HCT116 (cell line): ENCODE results near the gene KAZN. TPM values are rescaled to one million over a fixed set of nuclear protein-coding genes. Genes with fewer than 3 reads are reported as not detected.

ENCODE experiments used
- ATAC-seq: fragments of 200-7000 bp; cut with Tn5 transposase; 2 replicates; pipeline ENCODE4 v1.9.1; 2020; ENCODE audit warnings: mild to moderate bottlenecking, moderate library complexity
- BruUV-seq: library from RNA; stranded (reverse); fragments of 400-500 nt; replicated peaks from 2 replicates; lab custom pipeline; 2021; lab: Mats Ljungman, UMichigan
- CTCF ChIA-PET: fragments of 300-600 bp; sonication (Branson Sonifier 250); formaldehyde crosslinking; loops from one replicate; lab custom pipeline; 2021; ENCODE audit warnings: antibody characterized with exemption; lab: Charles Lee
- POLR2A ChIA-PET: fragments of 300-600, 350-600 bp; sonication (Branson Sonifier 250); formaldehyde crosslinking; loops from one replicate; lab custom pipeline; 2021; ENCODE audit warnings: antibody characterized with exemption; lab: Charles Lee
- RAD21 ChIA-PET, 2 experiments: fragments of 300-600 bp; sonication (Branson Sonifier 250); formaldehyde crosslinking; loops; one replicate each; lab custom pipeline; 2023; ENCODE audit warnings: low total read pairs in 2 of 2; ENCODE audit not compliant: uncharacterized antibody in 2 of 2, unreplicated experiment in 2 of 2, low non-redundant PET in 1 of 2; lab: Charles Lee
- DNase-seq: peaks from one replicate; pipeline ENCODE4 v3.0.0-alpha.2; 2010; ENCODE audit warnings: low read depth, low spot score
- H2AFZ ChIP-seq: fragments of 200-600 bp; shearing (Covaris generic), sonication (generic); 2 replicates; pipeline ENCODE4 v1.6.1; 2017; ENCODE audit warnings: low read depth, mixed run types, mixed read lengths, antibody characterized with exemption, low read length; ENCODE audit not compliant: poor library complexity, severe bottlenecking
- H3K27ac ChIP-seq: 2 replicates; pipeline ENCODE4 v1.5.1; 2012; ENCODE audit warnings: low read depth, low read length
- H3K27me3 ChIP-seq: fragments of 200-600 bp; sonication (generic); 2 replicates; pipeline ENCODE4 v1.6.1; 2016; ENCODE audit warnings: mixed run types, low read length, mixed read lengths; ENCODE audit not compliant: insufficient read depth
- H3K36me3 ChIP-seq, 2 experiments: fragments of 200-500 bp in 1 of 2; fragments of 200-600 bp in 1 of 2; sonication (Bioruptor generic) in 1 of 2; sonication (generic) in 1 of 2; 2 replicates each; pipeline versions ENCODE4 v1.5.1 to v1.6.1; 2014 to 2016; ENCODE audit warnings: low read length in 2 of 2, inconsistent platforms in 1 of 2, mixed read lengths in 1 of 2, mixed run types in 1 of 2; ENCODE audit not compliant: insufficient read depth in 2 of 2, control insufficient read depth in 1 of 2
- H3K4me1 ChIP-seq, 2 experiments: fragments of 200-600 bp in 1 of 2; sonication (generic) in 1 of 2; 2 replicates each; pipeline versions ENCODE4 v1.5.1 to v1.6.1; 2012 to 2017; ENCODE audit warnings: low read length in 2 of 2, inconsistent platforms in 1 of 2, mild to moderate bottlenecking in 1 of 2, mixed read lengths in 1 of 2, mixed run types in 1 of 2, moderate library complexity in 1 of 2; ENCODE audit not compliant: insufficient read depth in 2 of 2, control insufficient read depth in 1 of 2
- H3K4me2 ChIP-seq: fragments of 200-600 bp; sonication (generic); 2 replicates; pipeline ENCODE4 v1.6.1; 2017; ENCODE audit warnings: mixed run types, low read length, mixed read lengths
- H3K4me3 ChIP-seq, 2 experiments: fragments of 200-600 bp in 1 of 2; sonication (generic) in 1 of 2; replicated peaks in 1 of 2; 2 replicates each; pipeline ENCODE4 v1.5.1; 2011 to 2016; ENCODE audit warnings: low read length in 2 of 2, control low read depth in 1 of 2, low read depth in 1 of 2, mild to moderate bottlenecking in 1 of 2, mixed read lengths in 1 of 2, mixed run types in 1 of 2
- H3K79me2 ChIP-seq: fragments of 200-600 bp; sonication (generic); 2 replicates; pipeline ENCODE4 v1.6.1; 2017; ENCODE audit warnings: mild to moderate bottlenecking, mixed run types, low read length, moderate library complexity, mixed read lengths; ENCODE audit not compliant: insufficient read depth
- H3K9ac ChIP-seq: fragments of 200-600 bp; sonication (generic); 2 replicates; pipeline ENCODE4 v1.6.1; 2016; ENCODE audit warnings: low read length, mixed read lengths
- H3K9me2 ChIP-seq: fragments of 200-600 bp; sonication (generic), shearing (Covaris generic); 2 replicates; pipeline ENCODE4 v1.6.1; 2017; ENCODE audit warnings: mixed run types, mild to moderate bottlenecking, moderate library complexity; ENCODE audit not compliant: insufficient read depth
- H3K9me3 ChIP-seq, 2 experiments: fragments of 200-500 bp in 1 of 2; fragments of 200-600 bp in 1 of 2; sonication (Bioruptor generic) in 1 of 2; sonication (generic) in 1 of 2; 2 replicates each; pipeline ENCODE4 v1.6.1; 2014 to 2017; ENCODE audit warnings: low read length in 2 of 2, mixed read lengths in 2 of 2, inconsistent platforms in 1 of 2, low read depth in 1 of 2, mild to moderate bottlenecking in 1 of 2, mixed run types in 1 of 2, moderate library complexity in 1 of 2; ENCODE audit not compliant: control insufficient read depth in 1 of 2, insufficient read depth in 1 of 2
- H4K20me1 ChIP-seq: fragments of 200-600 bp; sonication (generic), shearing (Covaris generic); 2 replicates; pipeline ENCODE4 v1.6.1; 2017; ENCODE audit warnings: mixed run types, mild to moderate bottlenecking, moderate library complexity; ENCODE audit not compliant: insufficient read depth
- CEBPB ChIP-seq: IDR thresholded peaks from 2 replicates; pipeline ENCODE4 v1.6.1; 2012; ENCODE audit warnings: low read depth
- EGR1 ChIP-seq: IDR thresholded peaks from 2 replicates; pipeline ENCODE4 v1.6.1; 2012; ENCODE audit warnings: low read depth
- FOSL1 ChIP-seq: IDR thresholded peaks from 2 replicates; pipeline ENCODE4 v1.6.1; 2012; ENCODE audit warnings: low read depth
- JUND ChIP-seq: IDR thresholded peaks from 2 replicates; pipeline ENCODE4 v1.6.1; 2012
- POLR2A ChIP-seq: IDR thresholded peaks from 2 replicates; pipeline ENCODE4 v1.7.0; 2011; ENCODE audit warnings: borderline replicate concordance; ENCODE audit not compliant: insufficient read depth, insufficient read length; ENCODE audit errors: extremely low read depth
- POLR2AphosphoS5 ChIP-seq: IDR thresholded peaks from 2 replicates; pipeline ENCODE4 v1.6.1; 2011; ENCODE audit warnings: mild to moderate bottlenecking, low read depth, low read length, moderate library complexity
- SRF ChIP-seq: IDR thresholded peaks from 2 replicates; pipeline ENCODE4 v1.6.1; 2012; ENCODE audit warnings: low read depth
- TCF7L2 ChIP-seq: IDR thresholded peaks from 2 replicates; pipeline ENCODE4 v1.7.0; 2011; ENCODE audit warnings: borderline replicate concordance, inconsistent platforms; ENCODE audit not compliant: insufficient read depth, insufficient read length; ENCODE audit errors: extremely low read depth
- ZFX ChIP-seq: fragments of 450-650 bp; IDR thresholded peaks from 2 replicates; pipeline ENCODE4 v1.6.1; 2017
- ZNF274 ChIP-seq: fragments of 200-500 bp; sonication (Bioruptor generic); IDR thresholded peaks from 2 replicates; pipeline ENCODE4 v1.6.1; 2014; ENCODE audit warnings: mild to moderate bottlenecking, low read depth, low read length, inconsistent platforms
- intact Hi-C: fragments of 100-400 bp; cut with micrococcal nuclease; formaldehyde crosslinking; loops from 2 replicates; pipeline ENCODE4 v1.10.0; 2022
- total RNA-seq: library from RNA; stranded (reverse); gene quantifications from one replicate; pipeline ENCODE4 v1.2.1, GENCODE V29; 2021; ENCODE audit not compliant: unreplicated experiment
- TF ChIP-seq, protein P1 (sequence below): IDR thresholded peaks from 2 replicates; pipeline ENCODE4 v1.6.1; 2011; ENCODE audit warnings: mild to moderate bottlenecking, low read length, moderate library complexity; ENCODE audit not compliant: insufficient replicate concordance; ENCODE audit errors: extremely low read depth
- TF ChIP-seq, protein P2 (sequence below), 3 experiments: fragments of 200-600 bp in 1 of 3; sonication (generic) in 1 of 3; IDR thresholded peaks in 2 of 3; conservative IDR thresholded peaks in 1 of 3; 2 replicates each; pipeline ENCODE4 v1.5.1; 2012 to 2017; ENCODE audit warnings: low read depth in 2 of 3, low read length in 2 of 3, antibody characterized with exemption in 1 of 3, borderline replicate concordance in 1 of 3, control low read depth in 1 of 3, mild to moderate bottlenecking in 1 of 3, mixed read lengths in 1 of 3, mixed run types in 1 of 3, moderate library complexity in 1 of 3; ENCODE audit not compliant: insufficient read depth in 1 of 3

The KAZN gene
- total RNA-seq, 1 experiment from 2014 or later, result 13.4 TPM

DNA sequence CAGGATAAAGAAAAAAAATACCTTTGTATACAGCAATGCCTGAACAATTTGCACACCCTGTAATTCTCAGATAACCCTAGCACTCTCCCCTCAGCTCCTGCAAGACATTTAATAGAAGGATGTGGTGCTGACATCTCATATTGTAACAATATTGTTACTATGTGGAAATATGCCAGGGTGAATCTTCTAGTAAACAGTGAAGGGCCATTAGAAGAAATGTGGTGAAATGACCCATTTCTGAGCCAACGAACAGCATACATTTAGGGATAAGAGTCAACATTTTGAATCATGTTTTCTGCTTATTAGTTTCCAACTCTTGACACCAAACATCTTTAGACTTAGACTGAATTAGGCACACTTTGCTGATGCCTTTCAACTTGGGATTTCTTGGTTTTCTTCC is 188.2 kb downstream of the KAZN start:
- H3K4me3 ChIP-seq, result no peak overlapping the region
- TF ChIP-seq POLR2AphosphoS5 (no peak), CEBPB (no peak), SRF (no peak), EGR1 (no peak), JUND (no peak), ZFX (no peak), TCF7L2 (no peak), FOSL1 (no peak), POLR2A (no peak), ZNF274 (no peak)
- TF ChIP-seq, protein P1, sequence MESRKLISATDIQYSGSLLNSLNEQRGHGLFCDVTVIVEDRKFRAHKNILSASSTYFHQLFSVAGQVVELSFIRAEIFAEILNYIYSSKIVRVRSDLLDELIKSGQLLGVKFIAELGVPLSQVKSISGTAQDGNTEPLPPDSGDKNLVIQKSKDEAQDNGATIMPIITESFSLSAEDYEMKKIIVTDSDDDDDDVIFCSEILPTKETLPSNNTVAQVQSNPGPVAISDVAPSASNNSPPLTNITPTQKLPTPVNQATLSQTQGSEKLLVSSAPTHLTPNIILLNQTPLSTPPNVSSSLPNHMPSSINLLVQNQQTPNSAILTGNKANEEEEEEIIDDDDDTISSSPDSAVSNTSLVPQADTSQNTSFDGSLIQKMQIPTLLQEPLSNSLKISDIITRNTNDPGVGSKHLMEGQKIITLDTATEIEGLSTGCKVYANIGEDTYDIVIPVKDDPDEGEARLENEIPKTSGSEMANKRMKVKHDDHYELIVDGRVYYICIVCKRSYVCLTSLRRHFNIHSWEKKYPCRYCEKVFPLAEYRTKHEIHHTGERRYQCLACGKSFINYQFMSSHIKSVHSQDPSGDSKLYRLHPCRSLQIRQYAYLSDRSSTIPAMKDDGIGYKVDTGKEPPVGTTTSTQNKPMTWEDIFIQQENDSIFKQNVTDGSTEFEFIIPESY, result no peak
- TF ChIP-seq, protein P2, sequence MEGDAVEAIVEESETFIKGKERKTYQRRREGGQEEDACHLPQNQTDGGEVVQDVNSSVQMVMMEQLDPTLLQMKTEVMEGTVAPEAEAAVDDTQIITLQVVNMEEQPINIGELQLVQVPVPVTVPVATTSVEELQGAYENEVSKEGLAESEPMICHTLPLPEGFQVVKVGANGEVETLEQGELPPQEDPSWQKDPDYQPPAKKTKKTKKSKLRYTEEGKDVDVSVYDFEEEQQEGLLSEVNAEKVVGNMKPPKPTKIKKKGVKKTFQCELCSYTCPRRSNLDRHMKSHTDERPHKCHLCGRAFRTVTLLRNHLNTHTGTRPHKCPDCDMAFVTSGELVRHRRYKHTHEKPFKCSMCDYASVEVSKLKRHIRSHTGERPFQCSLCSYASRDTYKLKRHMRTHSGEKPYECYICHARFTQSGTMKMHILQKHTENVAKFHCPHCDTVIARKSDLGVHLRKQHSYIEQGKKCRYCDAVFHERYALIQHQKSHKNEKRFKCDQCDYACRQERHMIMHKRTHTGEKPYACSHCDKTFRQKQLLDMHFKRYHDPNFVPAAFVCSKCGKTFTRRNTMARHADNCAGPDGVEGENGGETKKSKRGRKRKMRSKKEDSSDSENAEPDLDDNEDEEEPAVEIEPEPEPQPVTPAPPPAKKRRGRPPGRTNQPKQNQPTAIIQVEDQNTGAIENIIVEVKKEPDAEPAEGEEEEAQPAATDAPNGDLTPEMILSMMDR (IDR thresholded peaks at IDR 0.05 in 2 of 3, conservative IDR thresholded peaks at IDR 0.05 in 1 of 3; ENCODE audit: borderline replicate concordance in 1 of 3, insufficient read depth in 1 of 3, low read depth in 2 of 3, low read length in 2 of 3), result no peak
- intact Hi-C loops, result no loop called here

More for the DNA sequence above, 188.2 kb downstream of the KAZN start:
- H3K36me3 ChIP-seq, result no peaks in the 10 kb centered on the region
- H2AFZ ChIP-seq, result no peak overlapping the region
- RAD21 ChIA-PET, result no interaction called here
- DNase-seq, result no peak
- H3K9ac ChIP-seq, result no peak overlapping the region
- H3K4me1 ChIP-seq, result peaks cover 0 to 5% of the 10 kb centered on the region in 2 experiments; a peak in 1 of 4 replicates
- BruUV-seq, result no TSS peak
- H3K27ac ChIP-seq, result no peak overlapping the region
- no peak for ATAC-seq
- peaks cover 8% of the 10 kb centered on the region; the same call in 1 of the 2 replicates for H3K27me3 ChIP-seq
- no peaks in the 10 kb centered on the region for H4K20me1 ChIP-seq
- H3K79me2 ChIP-seq, result no peaks in the 10 kb centered on the region
- H3K4me2 ChIP-seq, result no peak overlapping the region
- CTCF ChIA-PET, result interaction anchor here (1.6 kb wide), 1 partner anchor 9 kb away, joined by 4 read pairs; no protein-coding TSS in a partner anchor
- no peaks in the 10 kb centered on the region for H3K9me3 ChIP-seq
- POLR2A ChIA-PET, result no interaction called here
- no peaks in the 10 kb centered on the region for H3K9me2 ChIP-seq
